Measurements from ENCODE around the gene SLFN14. TPM values are rescaled to one million over a fixed set of nuclear protein-coding genes. Genes with fewer than 3 reads are reported as not detected.
A peak's percentile ranks its signal among the peaks of the same experiment; 100 is the strongest.

Gene SLFN14
- total RNA-seq, 4 donors from 2014 or later, result not detected

- no peak for DNase-seq
- no peak overlapping the region for H3K27ac ChIP-seq
Observed at GRCh38 chr17:35546487-35546886, 14.1 kb downstream of the SLFN14 start.

GRCh38 chr17:35545150-35545549 is 15.5 kb downstream of the SLFN14 start:
- no peak for TF ChIP-seq POLR2A (IDR thresholded peaks at IDR 0.05)
- TF ChIP-seq, protein P1, sequence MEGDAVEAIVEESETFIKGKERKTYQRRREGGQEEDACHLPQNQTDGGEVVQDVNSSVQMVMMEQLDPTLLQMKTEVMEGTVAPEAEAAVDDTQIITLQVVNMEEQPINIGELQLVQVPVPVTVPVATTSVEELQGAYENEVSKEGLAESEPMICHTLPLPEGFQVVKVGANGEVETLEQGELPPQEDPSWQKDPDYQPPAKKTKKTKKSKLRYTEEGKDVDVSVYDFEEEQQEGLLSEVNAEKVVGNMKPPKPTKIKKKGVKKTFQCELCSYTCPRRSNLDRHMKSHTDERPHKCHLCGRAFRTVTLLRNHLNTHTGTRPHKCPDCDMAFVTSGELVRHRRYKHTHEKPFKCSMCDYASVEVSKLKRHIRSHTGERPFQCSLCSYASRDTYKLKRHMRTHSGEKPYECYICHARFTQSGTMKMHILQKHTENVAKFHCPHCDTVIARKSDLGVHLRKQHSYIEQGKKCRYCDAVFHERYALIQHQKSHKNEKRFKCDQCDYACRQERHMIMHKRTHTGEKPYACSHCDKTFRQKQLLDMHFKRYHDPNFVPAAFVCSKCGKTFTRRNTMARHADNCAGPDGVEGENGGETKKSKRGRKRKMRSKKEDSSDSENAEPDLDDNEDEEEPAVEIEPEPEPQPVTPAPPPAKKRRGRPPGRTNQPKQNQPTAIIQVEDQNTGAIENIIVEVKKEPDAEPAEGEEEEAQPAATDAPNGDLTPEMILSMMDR (IDR thresholded peaks at IDR 0.05), result no peak
- H3K36me3 ChIP-seq, result no peaks in the 10 kb centered on the region
- H3K9me3 ChIP-seq, result no peaks in the 10 kb centered on the region
- H3K4me3 ChIP-seq, result no peak overlapping the region
- H3K27me3 ChIP-seq, result no peaks in the 10 kb centered on the region
- H3K4me1 ChIP-seq, result peaks cover 0 to 5% (median under 1%) of the 10 kb centered on the region in 4 donors
- no peak overlapping the region for H3K27ac ChIP-seq
- DNase-seq, result no peak

More at GRCh38 chr17:35546487-35546886, 14.1 kb downstream of the SLFN14 start:
- Histone ChIP-seq H3K9me3 (no peaks in the 10 kb centered on the region), H3K4me3 (no peak overlapping the region), H3K4me1 (peaks cover 0 to 3% (median 0%) of the 10 kb centered on the region in 4 donors), H3K27me3 (no peaks in the 10 kb centered on the region), H3K36me3 (no peaks in the 10 kb centered on the region)
- TF ChIP-seq, protein P1 (IDR thresholded peaks at IDR 0.05), result no peak
- no peak for TF ChIP-seq POLR2A (IDR thresholded peaks at IDR 0.05)

GRCh38 chr17:35543856-35544255 is 16.8 kb downstream of the SLFN14 start:
- Histone ChIP-seq H3K9me3 (no peaks in the 10 kb centered on the region), H3K27me3 (no peaks in the 10 kb centered on the region), H3K4me3 (no peak overlapping the region), H3K4me1 (peaks cover 0 to 7% (median 3%) of the 10 kb centered on the region in 4 donors), H3K36me3 (no peaks in the 10 kb centered on the region), H3K27ac (no peak overlapping the region)
- no peak for DNase-seq
- no peak for TF ChIP-seq POLR2A (IDR thresholded peaks at IDR 0.05)
- TF ChIP-seq, protein P1 (IDR thresholded peaks at IDR 0.05), result no peak

- H3K36me3 ChIP-seq, result no peaks in the 10 kb centered on the region
- no peaks in the 10 kb centered on the region for H3K27me3 ChIP-seq
- no peak overlapping the region for H3K27ac ChIP-seq
- TF ChIP-seq POLR2A (IDR thresholded peaks at IDR 0.05), result no peak
- TF ChIP-seq, protein P1 (IDR thresholded peaks at IDR 0.05), result no peak
- no peaks in the 10 kb centered on the region for H3K9me3 ChIP-seq
- no peak overlapping the region for H3K4me3 ChIP-seq
- peaks cover 0 to 7% (median 3%) of the 10 kb centered on the region in 4 donors for H3K4me1 ChIP-seq
- no peak for DNase-seq
Observed at GRCh38 chr17:35542990-35543389, 17.6 kb downstream of the SLFN14 start.

DNA sequence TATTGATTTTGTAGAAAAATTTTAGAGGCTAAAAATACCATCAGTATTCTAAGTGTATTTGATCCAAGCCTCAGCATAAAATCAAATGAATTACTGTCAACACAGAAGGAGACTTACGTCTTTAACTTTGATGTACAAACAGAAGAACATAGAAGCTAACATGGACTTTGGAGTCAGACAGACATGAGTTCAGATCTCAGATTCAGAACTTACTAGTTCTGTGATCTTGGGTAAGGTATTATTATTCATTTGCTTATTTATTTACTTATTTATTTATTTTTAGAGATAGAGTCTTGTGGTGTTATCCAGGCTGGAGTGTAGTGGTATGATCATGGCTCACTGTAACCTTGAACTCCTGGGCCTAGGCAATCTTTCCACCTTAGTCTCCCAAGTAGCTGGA is 19.2 kb downstream of the SLFN14 start:
- Histone ChIP-seq H3K9me3 (no peaks in the 10 kb centered on the region), H3K27me3 (no peaks in the 10 kb centered on the region), H3K4me3 (peak overlapping the region; percentile 33 to 44 (median 34)), H3K36me3 (no peaks in the 10 kb centered on the region), H3K27ac (peak overlapping the region; percentile 65 to 81 (median 72)), H3K4me1 (peaks cover 0 to 7% (median 3%) of the 10 kb centered on the region in 4 donors)
- TF ChIP-seq, protein P1 (IDR thresholded peaks at IDR 0.05), result no peak
- TF ChIP-seq POLR2A (IDR thresholded peaks at IDR 0.05), result no peak
- no peak for DNase-seq
